LNCAP (cell line): Measurements from ENCODE around the gene RBM26.

Experiments
- TF ChIP-seq, protein P1 (sequence below): fragments of 450-650 bp; IDR thresholded peaks from 2 replicates; pipeline ENCODE4 v1.5.1; 2017; ENCODE audit warnings: mild to moderate bottlenecking

The RBM26 gene

DNA sequence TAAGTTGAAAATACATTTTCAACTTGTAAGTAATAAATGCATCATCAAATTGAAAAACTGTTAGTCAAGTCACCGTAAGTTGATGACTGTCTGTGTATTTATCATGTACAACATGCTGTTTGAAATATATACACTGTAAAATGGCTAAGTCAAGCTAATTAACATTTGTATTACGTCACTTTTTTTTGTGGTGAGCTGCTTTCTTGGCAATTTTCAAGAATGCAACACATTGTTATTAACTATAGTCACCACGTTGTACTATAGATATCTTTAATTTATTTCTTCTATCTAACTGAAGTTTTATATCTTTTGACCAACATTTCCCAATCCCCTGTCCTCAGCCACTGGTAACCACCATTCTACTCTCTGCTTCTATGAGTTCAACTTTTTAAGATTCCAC lies 57.0 kb downstream of the RBM26 start:
- TF ChIP-seq, protein P1, sequence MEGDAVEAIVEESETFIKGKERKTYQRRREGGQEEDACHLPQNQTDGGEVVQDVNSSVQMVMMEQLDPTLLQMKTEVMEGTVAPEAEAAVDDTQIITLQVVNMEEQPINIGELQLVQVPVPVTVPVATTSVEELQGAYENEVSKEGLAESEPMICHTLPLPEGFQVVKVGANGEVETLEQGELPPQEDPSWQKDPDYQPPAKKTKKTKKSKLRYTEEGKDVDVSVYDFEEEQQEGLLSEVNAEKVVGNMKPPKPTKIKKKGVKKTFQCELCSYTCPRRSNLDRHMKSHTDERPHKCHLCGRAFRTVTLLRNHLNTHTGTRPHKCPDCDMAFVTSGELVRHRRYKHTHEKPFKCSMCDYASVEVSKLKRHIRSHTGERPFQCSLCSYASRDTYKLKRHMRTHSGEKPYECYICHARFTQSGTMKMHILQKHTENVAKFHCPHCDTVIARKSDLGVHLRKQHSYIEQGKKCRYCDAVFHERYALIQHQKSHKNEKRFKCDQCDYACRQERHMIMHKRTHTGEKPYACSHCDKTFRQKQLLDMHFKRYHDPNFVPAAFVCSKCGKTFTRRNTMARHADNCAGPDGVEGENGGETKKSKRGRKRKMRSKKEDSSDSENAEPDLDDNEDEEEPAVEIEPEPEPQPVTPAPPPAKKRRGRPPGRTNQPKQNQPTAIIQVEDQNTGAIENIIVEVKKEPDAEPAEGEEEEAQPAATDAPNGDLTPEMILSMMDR, result no peak

DNA sequence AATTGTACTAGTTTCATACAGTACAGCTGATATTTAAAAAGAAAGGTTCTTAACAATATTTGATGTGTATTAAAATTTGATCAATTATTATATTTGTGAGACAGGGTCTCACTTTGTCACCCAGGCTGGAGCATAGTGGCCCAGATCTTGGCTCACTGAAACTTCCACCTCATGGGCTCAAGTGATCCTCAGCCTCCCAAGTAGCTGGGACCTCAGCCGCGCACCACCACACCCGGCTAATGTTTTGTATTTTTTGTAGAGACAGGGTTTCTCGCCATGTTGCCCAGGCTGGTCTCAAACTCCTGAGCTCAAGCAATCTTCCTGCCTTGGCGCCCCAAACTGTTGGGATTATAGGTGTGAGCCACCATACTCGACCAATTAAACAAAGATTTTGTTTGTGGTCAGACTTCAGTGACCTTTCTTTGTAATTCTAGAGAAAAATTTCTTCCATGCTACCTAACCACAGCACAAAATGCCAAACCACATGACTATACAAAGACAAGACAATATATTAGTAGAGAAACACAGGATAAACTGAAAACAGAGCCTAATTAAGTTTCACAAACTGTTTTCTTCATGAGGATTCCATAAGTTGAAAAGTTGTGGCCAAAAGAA lies 59.6 kb downstream of the RBM26 start:
- TF ChIP-seq, protein P1, result no peak

DNA sequence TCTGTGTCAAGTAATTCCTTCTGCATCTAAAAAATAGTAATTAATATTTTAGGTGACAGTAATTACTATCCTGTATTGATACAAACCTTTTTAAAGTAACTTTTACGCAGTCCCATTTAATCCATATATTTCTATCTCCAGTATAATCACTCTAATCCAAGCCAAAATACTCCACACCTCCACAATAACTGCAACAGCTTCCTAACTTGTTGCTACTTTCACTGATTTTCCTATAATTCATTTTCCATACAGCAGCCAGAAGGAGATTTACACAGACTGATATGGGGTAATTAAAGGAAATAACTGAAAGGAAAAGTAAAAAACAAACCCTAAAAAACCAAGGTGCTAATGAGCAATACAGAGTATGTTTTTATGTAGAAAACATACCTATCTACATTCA lies 64.9 kb downstream of the RBM26 start:
- TF ChIP-seq, protein P1, result no peak

DNA sequence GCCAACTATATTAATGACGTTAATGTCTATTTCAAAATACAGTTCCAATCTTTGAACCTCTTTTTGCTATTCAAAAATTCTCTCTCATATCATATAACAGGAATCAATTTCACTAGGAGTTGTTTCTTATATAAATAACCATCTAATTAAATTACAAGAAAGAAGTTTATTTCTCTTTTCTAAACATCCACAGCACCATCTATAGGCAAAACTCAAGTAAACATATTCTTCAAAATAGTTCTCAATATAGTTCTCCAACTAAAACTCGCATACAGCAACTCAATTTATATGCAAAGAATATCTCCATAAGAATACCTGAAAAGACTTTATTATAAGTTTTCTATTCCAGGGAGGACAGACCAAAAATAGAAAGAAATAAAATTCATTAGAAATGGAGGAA lies 65.6 kb downstream of the RBM26 start:
- TF ChIP-seq, protein P1, result peak; percentile 28; the same call in 1 of the 2 replicates

DNA sequence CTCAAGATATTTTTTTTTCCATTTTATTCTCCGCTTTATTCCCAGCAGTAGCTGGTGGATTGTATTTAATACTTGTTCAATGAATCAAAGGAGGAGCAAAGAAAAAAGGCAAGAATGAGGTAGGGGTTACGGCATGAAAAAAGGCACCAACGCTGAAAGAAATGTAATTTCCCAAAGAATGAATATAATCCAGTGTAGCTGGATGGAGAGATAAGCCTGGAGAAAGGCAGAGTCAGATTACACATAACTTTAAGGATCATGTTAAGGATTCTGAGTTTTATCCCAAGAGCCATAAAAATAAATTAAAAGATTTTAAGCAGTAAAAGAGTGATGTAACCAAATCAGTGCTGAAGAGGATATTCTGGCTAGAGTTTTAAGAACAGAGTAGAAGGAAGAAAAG lies 67.7 kb downstream of the RBM26 start:
- TF ChIP-seq, protein P1, result no peak

DNA sequence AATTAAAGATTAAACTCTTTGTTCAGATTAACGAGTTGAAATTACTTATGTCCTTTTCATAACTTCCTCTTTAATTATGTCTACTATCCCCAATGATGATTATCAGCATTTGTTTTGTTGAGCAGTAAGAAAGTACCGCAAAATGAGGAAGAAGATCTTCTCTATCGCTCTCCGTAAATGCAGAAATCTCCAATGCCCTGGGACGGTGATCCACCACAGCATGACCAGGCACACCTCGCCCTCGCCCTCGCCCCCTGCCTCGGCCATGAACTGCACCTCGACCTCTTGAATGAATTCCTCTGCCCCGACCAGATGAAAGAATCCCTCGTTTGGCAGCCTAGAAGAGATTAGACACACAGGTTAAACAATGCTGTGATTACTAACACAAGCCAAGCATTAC lies 69.1 kb downstream of the RBM26 start:
- TF ChIP-seq, protein P1, result no peak

DNA sequence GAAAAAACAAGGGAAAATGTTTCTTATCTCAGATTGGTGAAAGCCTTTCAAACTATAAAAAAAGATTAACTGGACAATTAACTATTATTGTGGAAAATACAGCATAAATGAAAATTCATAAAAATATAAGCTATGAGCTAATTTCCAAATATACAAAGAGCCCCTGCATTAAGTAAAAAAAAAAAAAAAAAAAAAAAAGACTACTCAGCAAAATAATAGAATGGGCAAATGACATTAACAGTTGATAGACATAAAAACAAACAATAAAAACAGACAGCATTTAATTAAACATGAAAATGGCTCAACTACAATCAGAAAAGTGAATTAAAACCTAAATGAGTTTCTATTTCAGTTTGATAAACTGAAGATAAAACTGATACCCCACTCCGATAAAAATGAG lies 77.5 kb downstream of the RBM26 start:
- TF ChIP-seq, protein P1, result no peak

DNA sequence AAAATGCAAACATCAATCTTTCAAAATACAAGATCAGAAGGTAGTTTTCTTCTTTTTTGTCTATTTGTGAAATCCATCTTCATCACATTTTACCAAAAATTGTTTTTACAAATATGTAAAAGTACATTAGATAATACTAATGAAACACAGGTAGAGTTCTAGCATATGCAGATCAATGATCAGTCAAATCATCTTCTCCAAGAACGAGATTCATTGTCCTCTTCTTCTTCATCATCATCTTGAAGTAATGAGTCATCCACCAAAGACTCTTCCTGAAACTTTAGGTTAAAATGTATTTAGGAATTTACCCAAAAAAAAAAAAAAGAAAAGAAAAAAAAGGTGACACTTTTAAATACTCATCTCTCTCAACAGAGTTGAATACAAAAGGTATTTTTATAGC lies 85.6 kb downstream of the RBM26 start:
- TF ChIP-seq, protein P1, result no peak
